Stimulated activated CD4-positive, alpha-beta T cell treated with anti-CD3 and anti-CD28 coated beads, TNF-alpha, amount 100 ng/mL, for 48 hours (primary cell): ENCODE results near the gene KRTAP2-4.
"Not testable (repeated sequence)": the region's sequence is repeated elsewhere in the genome, so short reads cannot be mapped to it uniquely, and the experiment has no call there.

ENCODE experiments used
- DNase-seq, 3 donors: peaks; one replicate each; pipeline ENCODE4 v3.0.0-alpha.2; 2020; ENCODE audit warnings: low read depth in 3 of 3

The KRTAP2-4 gene, protein sequence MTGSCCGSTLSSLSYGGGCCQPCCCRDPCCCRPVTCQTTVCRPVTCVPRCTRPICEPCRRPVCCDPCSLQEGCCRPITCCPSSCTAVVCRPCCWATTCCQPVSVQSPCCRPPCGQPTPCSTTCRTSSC

DNA sequence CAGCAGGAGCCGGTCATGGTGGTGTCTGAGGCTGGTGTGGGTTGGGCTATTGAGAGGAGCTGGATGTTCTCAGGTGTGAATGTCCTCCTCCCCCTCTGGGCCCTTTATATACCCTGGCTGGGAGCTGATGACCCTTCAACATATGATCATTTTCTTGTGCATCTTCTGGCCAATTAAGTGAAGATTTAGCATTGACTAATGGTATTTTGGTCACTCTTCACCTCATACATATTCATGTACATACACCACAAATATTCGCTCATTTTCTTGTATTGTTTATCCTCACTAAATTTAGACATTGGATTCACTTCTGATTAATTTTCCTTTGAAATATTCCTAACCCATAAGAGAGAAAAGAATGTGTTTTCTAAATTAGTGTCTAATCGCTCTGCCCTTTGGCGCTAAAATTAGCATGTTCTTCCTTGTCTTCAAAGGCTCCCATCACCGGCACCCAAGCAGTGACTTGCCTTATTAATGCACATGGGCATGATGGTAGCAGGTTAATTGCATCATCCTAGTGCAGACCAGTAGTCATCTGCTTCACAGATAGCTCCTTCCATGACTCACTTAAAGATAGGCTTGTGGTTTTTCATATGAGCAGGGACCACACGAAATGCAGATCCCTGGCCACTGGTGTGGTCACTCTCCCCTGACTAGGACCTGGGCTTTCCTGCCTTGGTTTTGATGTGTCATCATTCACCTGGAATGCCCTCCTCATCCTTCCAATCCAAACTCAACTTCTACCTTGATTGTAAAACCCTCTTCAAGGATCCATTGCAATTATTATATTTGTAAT lies at the start of gene KRTAP2-4:
KRTAP2-4 (minus strand) TSS at position 51 of the 796 bp plus-strand sequence; CDS start at position 17, 34 bp downstream.
- DNase-seq, result no peak

DNA sequence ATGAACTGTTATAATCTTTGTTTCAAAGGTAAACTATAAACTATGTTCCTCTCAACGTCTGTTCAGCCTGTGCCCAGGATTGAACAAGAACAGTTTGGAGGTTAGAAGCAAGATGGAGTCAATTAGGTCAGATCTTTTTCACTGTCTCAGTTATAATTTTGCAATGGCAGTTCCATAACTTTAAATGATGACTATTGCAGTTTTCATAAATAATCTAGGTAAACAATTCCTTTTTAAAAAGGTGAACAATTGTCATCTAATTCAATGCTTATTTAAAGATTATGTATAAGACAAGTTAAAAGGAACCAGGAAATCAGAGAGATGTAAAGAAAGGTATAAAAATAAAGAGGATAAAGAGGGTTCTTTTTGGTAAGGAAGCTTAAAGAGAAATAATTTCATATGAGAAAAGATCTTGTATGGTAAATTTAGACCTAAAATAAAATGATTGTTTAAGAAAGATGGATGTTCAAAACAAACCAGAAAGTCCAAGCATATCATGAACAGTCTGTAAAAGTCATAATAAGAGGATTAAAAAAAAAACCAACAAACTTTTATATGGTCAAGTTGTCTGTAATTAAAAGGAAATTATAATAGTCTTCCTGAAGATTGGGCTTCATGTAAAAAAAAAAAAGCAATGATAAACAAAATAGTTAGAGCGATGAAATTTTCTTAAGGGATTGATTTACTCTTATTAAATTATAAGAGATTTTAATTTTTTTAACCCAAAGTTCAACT lies 45.6 kb upstream of the KRTAP2-4 start:
- DNase-seq, result no peak

DNA sequence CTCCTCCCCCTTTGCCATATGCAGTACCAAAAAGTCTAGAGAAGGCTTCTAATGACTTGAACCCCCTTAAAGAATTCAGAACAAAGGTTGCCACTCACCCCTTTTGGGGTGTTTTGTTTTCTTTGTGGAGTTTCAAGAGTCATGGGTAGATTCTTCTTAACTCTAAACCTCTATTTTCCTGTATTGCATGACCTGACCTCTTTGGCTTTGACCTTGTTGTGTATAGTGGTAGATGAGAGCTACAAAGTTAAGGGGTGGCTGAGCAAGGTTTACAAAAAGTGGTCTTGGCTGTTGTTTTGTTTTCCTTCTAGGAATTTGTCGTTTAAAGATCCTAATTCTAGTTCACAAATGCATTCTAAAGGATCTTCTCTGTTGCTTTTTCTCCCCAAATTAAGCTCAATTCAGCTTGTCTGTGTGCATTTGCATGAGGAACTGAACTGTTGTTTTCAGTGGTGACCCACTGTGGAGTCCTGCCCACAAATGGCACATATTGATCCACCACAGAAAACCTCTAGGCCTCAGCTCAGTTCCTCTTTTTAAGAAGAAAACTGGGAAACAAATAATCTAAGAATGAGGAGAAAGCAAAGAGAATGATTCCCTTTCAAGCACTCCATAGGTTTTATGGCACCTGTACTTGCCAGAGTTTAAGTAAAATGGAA lies 43.2 kb upstream of the KRTAP2-4 start:
- DNase-seq, result not testable (repeated sequence)

DNA sequence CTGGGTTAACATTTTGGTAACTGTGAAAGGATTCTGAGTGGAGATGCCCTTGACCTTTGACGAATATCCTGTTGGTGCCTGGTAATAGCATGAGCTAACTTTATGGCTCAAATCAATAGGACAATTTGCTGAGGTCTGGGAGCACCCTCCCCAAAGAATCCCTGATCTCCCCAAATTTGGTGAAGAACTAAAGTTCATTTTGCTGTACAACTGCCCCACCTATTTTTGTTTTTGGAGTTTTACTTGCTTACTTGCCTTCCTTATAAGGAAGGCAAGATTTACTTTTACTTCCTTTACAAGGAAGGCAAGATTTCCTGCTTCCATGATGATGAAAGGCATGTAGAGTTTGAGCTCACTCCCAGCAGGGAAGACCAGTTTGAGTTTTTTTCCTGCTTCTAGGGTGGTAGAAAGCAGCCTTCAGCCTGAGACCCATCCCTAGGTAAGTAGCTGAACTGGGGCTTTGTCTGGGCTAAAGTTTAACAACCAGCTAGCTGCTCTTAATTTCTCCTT lies 42.3 kb upstream of the KRTAP2-4 start:
- no peak for DNase-seq

DNA sequence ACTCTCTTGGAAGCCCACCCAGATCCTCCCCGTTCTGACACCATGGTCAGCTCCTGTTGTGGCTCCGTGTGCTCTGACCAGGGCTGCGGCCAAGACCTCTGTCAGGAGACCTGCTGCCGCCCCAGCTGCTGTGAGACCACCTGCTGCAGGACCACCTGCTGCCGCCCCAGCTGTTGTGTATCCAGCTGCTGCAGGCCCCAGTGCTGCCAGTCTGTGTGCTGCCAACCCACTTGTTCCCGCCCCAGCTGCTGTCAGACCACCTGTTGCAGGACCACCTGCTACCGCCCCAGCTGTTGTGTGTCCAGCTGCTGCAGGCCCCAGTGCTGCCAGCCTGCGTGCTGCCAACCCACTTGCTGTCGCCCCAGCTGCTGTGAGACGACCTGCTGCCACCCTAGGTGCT lies 39.7 kb upstream of the KRTAP2-4 start, which contains the start of gene KRTAP4-9:
KRTAP4-9 (plus strand) TSS at position 43 of the 400 bp plus-strand sequence; CDS start at position 43, 0 bp downstream.
- DNase-seq, result not testable (repeated sequence)

DNA sequence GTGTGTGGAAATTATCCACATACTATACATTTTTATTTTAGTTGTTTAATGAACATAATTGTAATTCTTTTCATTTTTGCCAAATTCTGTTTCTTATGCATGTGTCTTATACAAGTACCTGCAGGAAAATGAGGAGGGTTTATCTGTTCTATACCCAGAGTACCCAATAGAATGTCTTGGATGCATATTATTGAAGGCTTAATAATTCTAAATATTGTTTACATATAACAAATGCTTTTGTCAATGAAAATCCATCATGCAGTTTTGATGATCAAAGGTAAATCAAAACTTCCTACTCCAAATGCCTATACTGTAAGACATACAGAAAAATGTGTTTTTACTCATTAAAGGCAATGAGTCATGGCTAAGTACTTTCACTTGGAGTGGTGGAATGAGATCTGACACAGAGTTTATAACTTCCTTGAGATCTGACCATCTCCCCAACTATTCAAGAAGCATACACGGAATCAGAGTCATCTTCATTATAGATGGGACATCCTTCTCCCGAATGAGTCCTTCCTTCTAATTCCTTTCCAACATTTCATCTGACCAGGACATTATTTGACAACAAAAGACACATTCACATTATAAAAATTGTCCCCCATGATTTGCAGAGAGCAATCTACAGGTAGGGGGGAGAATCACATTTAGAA lies 38.8 kb upstream of the KRTAP2-4 start:
- DNase-seq, result not testable (repeated sequence)

DNA sequence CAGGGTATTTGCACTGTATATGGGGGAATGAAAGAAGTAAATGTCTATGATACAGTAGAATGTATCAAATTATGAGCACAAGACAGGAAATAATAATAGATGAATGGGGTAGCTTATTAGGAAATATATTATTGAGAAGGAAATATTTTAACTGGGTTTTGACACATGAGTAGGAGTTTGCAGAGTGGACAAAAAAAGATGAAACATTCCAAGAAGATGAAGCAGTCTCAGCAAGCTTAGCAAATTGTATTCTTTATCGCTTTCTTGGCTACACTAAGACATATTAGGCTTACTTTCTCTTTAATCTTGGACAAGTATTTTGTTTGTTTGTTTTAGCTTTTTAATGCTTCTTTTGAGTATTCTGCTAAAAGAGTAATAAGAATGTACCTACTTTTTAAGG lies 38.2 kb upstream of the KRTAP2-4 start:
- no peak for DNase-seq

DNA sequence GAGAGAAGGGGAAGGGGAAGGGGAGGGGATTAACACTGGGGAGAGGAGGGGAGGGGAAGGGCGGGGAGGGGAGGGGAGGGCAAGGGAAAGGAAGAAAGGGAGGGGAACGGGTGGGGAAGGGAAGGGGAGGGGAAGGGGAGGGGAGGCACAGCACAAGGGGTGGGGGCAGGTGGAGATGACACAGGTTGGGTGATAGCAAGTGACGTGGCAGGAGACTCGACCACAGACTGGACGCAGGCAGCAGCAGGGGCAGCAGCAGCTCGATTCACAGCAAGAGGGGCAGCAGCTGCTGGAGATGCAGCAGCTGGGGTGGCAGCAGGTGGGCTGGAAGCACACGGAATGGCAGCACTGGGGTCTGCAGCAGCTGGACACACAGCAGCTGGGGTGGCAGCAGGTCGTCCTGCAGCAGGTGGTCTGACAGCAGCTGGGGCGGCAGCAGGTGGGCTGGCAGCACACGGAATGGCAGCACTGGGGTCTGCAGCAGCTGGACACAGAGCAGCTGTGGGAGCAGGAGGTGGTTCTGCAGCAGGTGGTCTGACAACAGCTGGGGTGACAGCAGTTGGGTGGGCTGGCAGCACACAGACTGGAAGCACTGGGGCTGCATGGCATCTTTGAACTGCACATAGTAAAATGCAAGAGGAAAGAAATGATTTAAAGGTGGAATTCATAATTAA lies 36.0 kb upstream of the KRTAP2-4 start, which contains the start of gene KRTAP4-16:
KRTAP4-16 (minus strand) TSS at position 624 of the 674 bp plus-strand sequence; CDS start at position 624, 0 bp downstream.
- DNase-seq, result no peak

DNA sequence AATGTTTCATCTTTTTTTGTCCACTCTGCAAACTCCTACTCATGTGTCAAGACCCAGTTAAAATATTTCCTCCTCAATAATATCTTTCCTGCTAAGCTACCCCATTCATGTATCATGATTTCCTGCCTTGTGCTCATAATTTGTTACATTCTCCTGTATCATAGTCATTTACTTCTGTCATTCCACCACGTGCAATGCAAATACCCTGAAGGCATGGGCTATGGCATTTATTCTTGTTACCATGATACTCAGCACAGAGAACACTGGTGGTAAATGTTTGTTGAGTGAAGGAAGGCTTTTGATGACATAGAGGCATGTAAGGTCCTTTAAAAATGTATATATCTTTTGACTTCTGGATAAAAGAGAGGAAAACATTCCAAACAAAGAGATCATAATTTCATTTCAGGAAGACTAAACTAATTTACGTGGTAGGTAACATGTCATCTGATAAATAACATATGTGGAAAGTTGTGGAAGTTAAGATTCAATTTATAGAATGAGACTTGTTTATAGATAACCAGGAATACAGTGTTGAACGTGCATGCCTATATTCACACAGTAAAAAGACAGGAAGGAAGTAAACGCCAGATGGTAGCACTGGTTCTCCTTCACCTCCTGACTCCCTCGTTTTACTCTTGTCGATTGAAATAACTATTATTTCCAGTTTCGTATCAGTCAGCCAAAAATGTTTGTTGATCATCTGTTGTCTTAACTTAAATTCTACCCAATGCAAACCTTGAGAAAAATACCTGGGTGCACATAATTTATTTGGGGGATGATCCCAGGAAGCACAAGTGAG lies 34.2 kb upstream of the KRTAP2-4 start:
- DNase-seq, result not testable (repeated sequence)

DNA sequence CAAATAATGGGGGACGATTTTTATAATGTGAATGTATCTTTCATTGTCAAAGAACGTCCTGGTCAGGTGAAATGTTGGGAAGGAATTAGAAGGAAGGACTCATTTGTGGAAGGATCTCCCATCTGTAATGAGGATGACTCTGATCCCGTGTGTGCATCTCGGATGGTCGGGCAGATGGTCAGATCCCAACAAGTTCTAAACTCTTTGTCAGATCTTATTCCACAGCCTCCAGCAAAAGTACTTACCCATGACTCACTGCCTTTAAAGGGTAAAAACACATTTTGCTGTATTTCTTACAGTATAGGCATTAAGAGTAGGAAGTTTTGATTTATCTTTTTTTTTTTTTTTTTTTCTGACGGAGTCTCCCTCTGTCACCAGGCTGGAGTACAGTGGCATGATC lies 32.8 kb upstream of the KRTAP2-4 start:
- DNase-seq, result no peak

DNA sequence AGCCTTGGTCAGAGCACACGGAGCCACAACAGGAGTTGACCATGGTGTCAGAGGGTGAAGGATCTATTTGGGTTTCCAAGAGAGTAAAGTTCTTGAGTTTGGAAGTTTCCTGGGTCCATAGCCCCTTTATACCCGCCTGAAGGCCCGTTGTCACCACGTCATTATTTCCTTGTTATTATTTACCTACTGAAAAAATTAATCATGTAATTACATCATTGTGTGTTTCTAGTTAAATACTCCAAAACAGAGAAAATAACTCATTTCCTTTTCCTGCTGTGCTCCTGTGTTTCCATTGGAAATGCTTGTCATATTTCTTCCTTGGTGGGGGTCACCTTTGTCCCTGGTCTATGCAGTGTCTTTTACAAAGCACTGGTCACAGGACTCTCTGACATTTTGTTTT lies 32.4 kb upstream of the KRTAP2-4 start, which contains the start of gene KRTAP4-8:
KRTAP4-8 (minus strand) TSS at position 101 of the 400 bp plus-strand sequence; CDS start at position 43, 58 bp downstream.
- no peak for DNase-seq

DNA sequence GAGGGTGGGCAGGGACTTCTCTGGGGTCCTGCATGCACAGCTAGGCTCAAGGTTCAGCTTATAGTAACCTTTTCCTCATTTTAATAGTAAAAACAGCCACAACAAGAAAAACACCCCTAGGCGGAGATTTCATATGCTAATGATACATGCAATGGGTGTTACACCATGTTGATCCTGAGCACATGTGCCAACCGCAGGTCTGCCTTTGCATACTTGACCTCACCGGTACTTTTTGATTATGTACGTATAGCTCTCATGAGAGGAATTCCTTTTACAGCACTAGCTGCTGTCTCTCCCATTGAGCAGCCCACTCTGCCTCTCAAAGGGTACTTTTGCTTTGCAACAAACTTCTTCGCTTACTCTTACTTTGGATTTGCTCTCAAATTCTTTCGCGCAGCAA lies 30.4 kb upstream of the KRTAP2-4 start:
- no peak for DNase-seq

DNA sequence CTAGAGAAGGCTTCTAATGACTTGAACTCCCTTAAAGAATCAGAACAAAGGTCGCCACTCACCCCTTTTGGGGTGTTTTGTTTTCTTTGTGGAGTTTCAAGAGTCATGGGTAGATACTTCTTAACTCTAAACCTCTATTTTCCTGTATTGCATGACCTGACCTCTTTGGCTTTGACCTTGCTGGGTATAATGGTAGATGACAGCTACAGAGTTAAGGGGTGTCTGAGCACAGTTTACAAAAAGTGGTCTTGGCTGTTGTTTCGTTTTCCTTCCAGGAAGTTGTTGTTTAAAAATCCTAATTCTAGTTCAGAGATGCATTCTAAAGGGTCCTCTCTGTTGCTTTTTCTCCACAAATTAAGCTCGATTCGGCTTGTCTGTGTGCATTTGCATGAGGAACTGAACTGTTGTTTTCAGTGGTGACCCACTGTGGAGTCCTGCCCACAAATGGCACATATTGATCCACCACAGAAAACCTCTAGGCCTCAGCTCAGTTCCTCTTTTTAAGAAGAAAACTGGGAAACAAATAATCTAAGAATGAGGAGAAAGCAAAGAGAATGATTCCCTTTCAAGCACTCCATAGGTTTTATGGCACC lies 23.2 kb upstream of the KRTAP2-4 start:
- DNase-seq, result not testable (repeated sequence)

DNA sequence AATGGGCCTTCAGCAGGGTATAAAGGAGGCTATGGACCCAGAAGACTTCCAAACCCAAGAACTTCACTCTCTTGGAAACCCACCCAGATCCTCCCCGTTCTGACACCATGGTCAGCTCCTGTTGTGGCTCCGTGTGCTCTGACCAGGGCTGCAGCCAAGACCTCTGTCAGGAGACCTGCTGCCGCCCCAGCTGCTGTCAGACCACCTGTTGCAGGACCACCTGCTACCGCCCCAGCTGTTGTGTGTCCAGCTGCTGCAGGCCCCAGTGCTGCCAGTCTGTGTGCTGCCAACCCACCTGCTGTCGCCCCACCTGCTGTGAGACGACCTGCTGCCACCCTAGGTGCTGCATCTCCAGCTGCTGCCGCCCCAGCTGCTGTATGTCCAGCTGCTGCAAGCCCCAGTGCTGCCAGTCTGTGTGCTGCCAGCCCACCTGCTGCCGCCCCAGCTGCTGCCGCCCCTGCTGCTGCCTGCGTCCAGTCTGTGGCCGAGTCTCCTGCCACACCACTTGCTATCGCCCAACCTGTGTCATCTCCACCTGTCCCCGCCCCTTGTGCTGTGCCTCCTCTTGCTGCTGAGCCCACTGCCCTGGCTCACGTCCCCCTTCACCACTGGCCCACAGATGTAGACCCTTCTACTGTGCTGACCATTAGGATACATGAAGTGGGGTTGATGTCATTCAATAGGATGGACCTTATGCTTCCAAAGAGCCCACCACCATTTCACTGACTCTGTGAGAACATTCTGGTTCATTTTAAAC lies 18.6 kb upstream of the KRTAP2-4 start, which contains the start of gene KRTAP4-7:
KRTAP4-7 (plus strand) TSS at position 51 of the 757 bp plus-strand sequence; CDS start at position 108, 57 bp downstream.
- not testable (repeated sequence) for DNase-seq

DNA sequence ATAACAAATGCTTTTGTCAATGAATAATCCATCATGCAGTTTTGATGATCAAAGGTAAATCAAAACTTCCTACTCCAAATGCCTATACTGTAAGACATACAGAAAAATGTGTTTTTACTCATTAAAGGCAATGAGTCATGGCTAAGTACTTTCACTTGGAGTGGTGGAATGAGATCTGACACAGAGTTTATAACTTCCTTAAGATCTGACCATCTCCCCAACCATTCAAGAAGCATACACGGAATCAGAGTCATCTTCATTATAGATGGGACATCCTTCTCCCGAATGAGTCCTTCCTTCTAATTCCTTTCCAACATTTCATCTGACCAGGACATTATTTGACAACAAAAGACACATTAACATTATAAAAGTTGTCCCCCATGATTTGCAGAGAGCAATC lies 17.7 kb upstream of the KRTAP2-4 start:
- DNase-seq, result not testable (repeated sequence)

DNA sequence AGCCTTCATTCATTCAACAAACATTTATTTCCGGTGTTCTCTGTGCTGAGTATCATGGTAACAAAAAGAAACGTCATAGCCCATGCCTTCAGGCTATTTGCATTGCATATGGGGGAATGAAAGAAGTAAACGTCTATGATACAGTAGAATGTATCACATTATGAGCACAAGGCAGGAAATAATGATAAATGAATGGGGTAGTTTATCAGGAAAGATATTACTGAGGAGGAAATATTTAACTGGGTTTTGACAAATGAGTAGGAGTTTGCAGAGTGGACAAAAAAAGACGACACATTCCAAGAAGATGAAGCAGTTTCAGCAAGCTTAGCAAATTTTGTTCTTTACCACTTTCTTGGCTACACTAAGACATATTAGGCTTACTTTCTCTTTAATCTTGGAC lies 16.9 kb upstream of the KRTAP2-4 start:
- no peak for DNase-seq

DNA sequence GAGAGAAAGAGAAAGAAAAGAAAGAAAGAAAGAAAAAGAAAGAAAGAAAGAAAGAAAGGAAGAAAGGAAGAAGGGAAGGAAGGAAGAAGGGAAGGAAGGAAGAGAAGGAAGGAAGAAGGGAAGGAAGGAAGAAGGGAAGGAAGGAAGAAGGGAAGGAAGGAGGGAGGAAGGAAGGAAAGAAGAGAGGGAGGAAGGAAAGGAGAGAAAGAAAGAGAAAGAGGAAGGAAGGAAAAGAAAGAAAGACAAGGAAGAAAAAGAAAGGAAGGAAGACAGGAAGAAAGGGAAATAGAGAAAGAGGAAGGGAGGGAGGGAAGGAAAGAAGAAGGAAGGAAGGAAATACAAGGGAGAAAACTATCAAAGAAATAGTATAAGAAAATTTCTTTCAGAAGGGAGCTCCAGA lies 11.1 kb upstream of the KRTAP2-4 start:
- DNase-seq, result no peak

DNA sequence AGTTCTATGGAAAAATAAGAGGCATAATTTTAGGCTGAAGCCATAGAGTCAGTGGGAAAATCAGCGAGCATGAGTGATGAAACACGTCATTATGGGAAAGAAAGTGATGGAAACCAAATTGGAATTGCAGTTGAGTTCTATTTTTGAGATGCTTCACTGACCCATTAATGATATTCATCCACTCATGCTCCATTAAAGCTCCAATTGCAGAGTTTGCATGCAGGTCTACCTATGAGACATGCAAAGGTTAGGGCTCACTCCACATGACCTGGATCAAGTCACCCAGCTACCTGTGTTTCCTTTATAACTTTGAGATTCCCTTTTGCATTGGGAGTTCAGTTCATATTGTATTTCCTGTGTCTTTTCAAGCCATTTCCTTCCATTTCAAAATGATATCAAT lies 8.0 kb upstream of the KRTAP2-4 start:
- DNase-seq, result no peak
